ENCODE measurements around the gene MFSD11.

DNA sequence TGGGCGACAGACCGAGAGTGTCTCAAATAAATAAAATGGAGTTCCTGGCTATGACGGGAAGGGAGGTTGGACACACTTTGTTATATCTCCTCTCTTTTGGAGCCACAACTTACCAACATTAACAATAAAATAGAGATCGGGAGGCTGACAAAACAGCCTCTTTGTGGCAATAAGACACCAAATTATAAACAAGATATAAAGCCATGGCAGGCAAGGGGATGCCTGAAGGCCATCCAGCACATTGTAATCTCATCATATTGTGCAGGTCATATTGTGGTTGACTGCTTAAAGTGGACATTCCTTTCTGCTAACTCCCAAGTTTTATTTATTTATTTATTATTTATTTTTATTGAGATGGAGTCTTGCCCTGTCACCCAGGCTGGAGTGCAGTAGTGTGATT is 70.4 kb downstream of the MFSD11 start:
- TF ChIP-seq EZH2 (IDR thresholded peaks at IDR 0.05) = no peak
- no peak for TF ChIP-seq POLR2AphosphoS5 (IDR thresholded peaks at IDR 0.05; ENCODE audit: borderline replicate concordance, low read depth, low read length)
- TF ChIP-seq FOXP2 (optimal IDR thresholded peaks at IDR 0.05; ENCODE audit: control extremely low read depth, extremely low read length, insufficient read depth) = no peak

All from SK-N-MC (cell line).